Liver (tissue), 9 donors: ENCODE measurements around the gene ZXDC. TPM values are rescaled to one million over a fixed set of nuclear protein-coding genes. Genes with fewer than 3 reads are reported as not detected.
A peak's percentile ranks its signal among the peaks of the same experiment; 100 is the strongest.

ENCODE experiments used
- DNase-seq: peaks from one replicate; pipeline ENCODE4 v3.0.0-alpha.2; 2017; ENCODE audit warnings: low spot score
- H3K27ac ChIP-seq, 2 donors: one replicate each; pipeline ENCODE4 v1.7.0; 2013; ENCODE audit warnings: inconsistent platforms in 2 of 2, low read length in 2 of 2, control low read depth in 1 of 2, low read depth in 1 of 2, mild to moderate bottlenecking in 1 of 2
- H3K27me3 ChIP-seq, 4 donors: one replicate each; pipeline versions ENCODE4 v1.6.1 to v1.7.0; 2013; ENCODE audit warnings: low read length in 3 of 4, inconsistent platforms in 1 of 4, mild to moderate bottlenecking in 1 of 4, moderate library complexity in 1 of 4; ENCODE audit not compliant: control insufficient read depth in 4 of 4, insufficient read depth in 4 of 4
- H3K36me3 ChIP-seq, 4 donors: one replicate each; pipeline versions ENCODE4 v1.6.1 to v1.7.0; 2013; ENCODE audit warnings: low read length in 3 of 4, mild to moderate bottlenecking in 3 of 4, low read depth in 1 of 4, moderate library complexity in 1 of 4; ENCODE audit not compliant: control insufficient read depth in 4 of 4, insufficient read depth in 3 of 4
- H3K4me1 ChIP-seq, 4 donors: one replicate each; pipeline versions ENCODE4 v1.6.1 to v1.7.0; 2013; ENCODE audit warnings: low read length in 3 of 4, mild to moderate bottlenecking in 3 of 4, moderate library complexity in 1 of 4; ENCODE audit not compliant: control insufficient read depth in 4 of 4, insufficient read depth in 4 of 4
- H3K4me3 ChIP-seq, 3 donors: one replicate each; pipeline versions ENCODE4 v1.6.1 to v1.7.0; 2013; ENCODE audit warnings: low read length in 3 of 3, control low read depth in 1 of 3, low read depth in 1 of 3, mild to moderate bottlenecking in 1 of 3
- H3K9ac ChIP-seq, 2 donors: one replicate each; pipeline ENCODE4 v1.7.0; 2013; ENCODE audit warnings: low read length in 2 of 2, mild to moderate bottlenecking in 2 of 2, moderate library complexity in 2 of 2, control low read depth in 1 of 2, low read depth in 1 of 2
- H3K9me3 ChIP-seq, 4 donors: one replicate each; pipeline versions ENCODE4 v1.6.1 to v1.7.0; 2013; ENCODE audit warnings: low read length in 3 of 4; ENCODE audit not compliant: control insufficient read depth in 4 of 4
- CTCF ChIP-seq: fragments of 150-350 bp; IDR thresholded peaks from 2 replicates; pipeline ENCODE4 v1.5.1; 2017; ENCODE audit warnings: improper control_type of control experiment, low read depth, low read length; ENCODE audit not compliant: missing input control
- EGR1 ChIP-seq, 2 donors: IDR thresholded peaks; 2 replicates each; pipeline ENCODE4 v1.6.1; 2016 to 2018; ENCODE audit warnings: antibody characterized with exemption in 2 of 2, low read depth in 2 of 2
- FOXA1 ChIP-seq: IDR thresholded peaks from 2 replicates; pipeline ENCODE4 v1.6.1; 2016; ENCODE audit warnings: antibody characterized with exemption
- FOXA2 ChIP-seq: IDR thresholded peaks from 2 replicates; pipeline ENCODE4 v1.6.1; 2016; ENCODE audit warnings: antibody characterized with exemption
- GABPA ChIP-seq, 2 donors: IDR thresholded peaks in 1 of 2; conservative IDR thresholded peaks in 1 of 2; 2 replicates each; pipeline ENCODE4 v1.6.1; 2016; ENCODE audit warnings: antibody characterized with exemption in 2 of 2, mild to moderate bottlenecking in 1 of 2, moderate library complexity in 1 of 2
- HNF4A ChIP-seq, 2 donors: conservative IDR thresholded peaks; 2 replicates each; pipeline ENCODE4 v1.6.1; 2016; ENCODE audit warnings: antibody characterized with exemption in 2 of 2, mild to moderate bottlenecking in 2 of 2
- HNF4G ChIP-seq: IDR thresholded peaks from 2 replicates; pipeline ENCODE4 v1.6.1; 2016; ENCODE audit warnings: antibody characterized with exemption
- JUND ChIP-seq, 2 donors: IDR thresholded peaks; 2 replicates each; pipeline ENCODE4 v1.6.1; 2016; ENCODE audit warnings: antibody characterized with exemption in 2 of 2
- MAX ChIP-seq: IDR thresholded peaks from 2 replicates; pipeline ENCODE4 v1.6.1; 2016; ENCODE audit warnings: antibody characterized with exemption
- NR2F2 ChIP-seq: IDR thresholded peaks from 2 replicates; pipeline ENCODE4 v1.6.1; 2016; ENCODE audit warnings: antibody characterized with exemption
- RAD21 ChIP-seq, 2 donors: IDR thresholded peaks; 2 replicates each; pipeline ENCODE4 v1.6.1; 2016; ENCODE audit warnings: antibody characterized with exemption in 2 of 2, mild to moderate bottlenecking in 2 of 2
- RXRA ChIP-seq, 2 donors: IDR thresholded peaks; 2 replicates each; pipeline ENCODE4 v1.6.1; 2017 to 2018; ENCODE audit warnings: antibody characterized with exemption in 2 of 2, mild to moderate bottlenecking in 1 of 2
- SP1 ChIP-seq: IDR thresholded peaks from 2 replicates; pipeline ENCODE4 v1.6.1; 2018; ENCODE audit warnings: antibody characterized with exemption, mild to moderate bottlenecking
- TAF1 ChIP-seq: conservative IDR thresholded peaks from 2 replicates; pipeline ENCODE4 v1.6.1; 2016; ENCODE audit warnings: antibody characterized with exemption, mild to moderate bottlenecking
- YY1 ChIP-seq: IDR thresholded peaks from 2 replicates; pipeline ENCODE4 v1.6.1; 2016; ENCODE audit warnings: antibody characterized with exemption, mild to moderate bottlenecking
- ZBTB33 ChIP-seq: IDR thresholded peaks from 2 replicates; pipeline ENCODE4 v1.6.1; 2016; ENCODE audit warnings: antibody characterized with exemption
- WGBS: extraction: QIAGEN DNeasy Blood & Tissue Kit; methylation state at CpG from one replicate; pipeline ENCODE4 v1.1.7; 2013; 5-methylcytosine and 5-hydroxymethylcytosine counted together
- polyA plus RNA-seq, 2 donors: library from polyadenylated mRNA; stranded (reverse) in 1 of 2; unstranded in 1 of 2; fragments of 200-250 nt in 1 of 2; fragments of >200 nt in 1 of 2; fragmentation: Nextera tagmentation in 1 of 2; extraction: Ambion mirVana in 1 of 2; gene quantifications; one replicate each; pipeline versions ENCODE4 v1.2.1 to v1.2.3, GENCODE V29; 2013 to 2015
- total RNA-seq, 2 donors: library from RNA; depleted of rRNA; stranded (reverse); fragments of >200 nt; gene quantifications; one replicate each; pipeline ENCODE4 v1.2.3, GENCODE V29; 2014
- TF ChIP-seq, protein P1 (sequence below): IDR thresholded peaks from 2 replicates; pipeline ENCODE4 v1.6.1; 2016; ENCODE audit warnings: antibody characterized with exemption
- TF ChIP-seq, protein P2 (sequence below): IDR thresholded peaks from 2 replicates; pipeline ENCODE4 v1.6.1; 2016; ENCODE audit warnings: antibody characterized with exemption, mild to moderate bottlenecking
- donor health status: healthy.
- donor health status: healthy.
- donor health status: healthy.
- donor health status: healthy.
- donor health status: healthy.

The ZXDC gene
- total and polyA plus RNA-seq, 4 donors = 7.0 to 42.3 (median 13.9) TPM

- Histone ChIP-seq H3K27me3 (no peaks in the 10 kb centered on the region), H3K4me3 (no peak overlapping the region), H3K36me3 (peaks cover 6 to 44% (median 24%) of the 10 kb centered on the region in 4 donors), H3K9me3 (no peaks in the 10 kb centered on the region), H3K4me1 (peaks cover 3 to 14% (median 9%) of the 10 kb centered on the region in 4 donors), H3K9ac (no peak overlapping the region), H3K27ac (no peak overlapping the region)
- no peak for DNase-seq
- TF ChIP-seq FOXA1 (no peak), ZBTB33 (no peak)
- 95% methylated on average over 20 of the region's 20 CpGs for WGBS
Measured at GRCh38 chr3:126441256-126441880, 34.3 kb downstream of the ZXDC start.

- TF ChIP-seq TAF1 (no peak), GABPA (IDR thresholded peaks at IDR 0.05 in 1 of 2, conservative IDR thresholded peaks at IDR 0.05 in 1 of 2) (no peak), JUND (IDR thresholded peaks at IDR 0.05) (no peak), CTCF (no peak), RAD21 (IDR thresholded peaks at IDR 0.05) (no peak), FOXA2 (no peak), RXRA (IDR thresholded peaks at IDR 0.05) (no peak), MAX (no peak), YY1 (no peak), EGR1 (IDR thresholded peaks at IDR 0.05; ENCODE audit: low read depth in 2 of 2) (no peak), HNF4A (conservative IDR thresholded peaks at IDR 0.05) (no peak), NR2F2 (no peak), ZBTB33 (no peak), SP1 (no peak), FOXA1 (no peak), HNF4G (no peak)
- TF ChIP-seq, protein P1, sequence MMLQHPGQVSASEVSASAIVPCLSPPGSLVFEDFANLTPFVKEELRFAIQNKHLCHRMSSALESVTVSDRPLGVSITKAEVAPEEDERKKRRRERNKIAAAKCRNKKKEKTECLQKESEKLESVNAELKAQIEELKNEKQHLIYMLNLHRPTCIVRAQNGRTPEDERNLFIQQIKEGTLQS = no peak
- TF ChIP-seq, protein P2, sequence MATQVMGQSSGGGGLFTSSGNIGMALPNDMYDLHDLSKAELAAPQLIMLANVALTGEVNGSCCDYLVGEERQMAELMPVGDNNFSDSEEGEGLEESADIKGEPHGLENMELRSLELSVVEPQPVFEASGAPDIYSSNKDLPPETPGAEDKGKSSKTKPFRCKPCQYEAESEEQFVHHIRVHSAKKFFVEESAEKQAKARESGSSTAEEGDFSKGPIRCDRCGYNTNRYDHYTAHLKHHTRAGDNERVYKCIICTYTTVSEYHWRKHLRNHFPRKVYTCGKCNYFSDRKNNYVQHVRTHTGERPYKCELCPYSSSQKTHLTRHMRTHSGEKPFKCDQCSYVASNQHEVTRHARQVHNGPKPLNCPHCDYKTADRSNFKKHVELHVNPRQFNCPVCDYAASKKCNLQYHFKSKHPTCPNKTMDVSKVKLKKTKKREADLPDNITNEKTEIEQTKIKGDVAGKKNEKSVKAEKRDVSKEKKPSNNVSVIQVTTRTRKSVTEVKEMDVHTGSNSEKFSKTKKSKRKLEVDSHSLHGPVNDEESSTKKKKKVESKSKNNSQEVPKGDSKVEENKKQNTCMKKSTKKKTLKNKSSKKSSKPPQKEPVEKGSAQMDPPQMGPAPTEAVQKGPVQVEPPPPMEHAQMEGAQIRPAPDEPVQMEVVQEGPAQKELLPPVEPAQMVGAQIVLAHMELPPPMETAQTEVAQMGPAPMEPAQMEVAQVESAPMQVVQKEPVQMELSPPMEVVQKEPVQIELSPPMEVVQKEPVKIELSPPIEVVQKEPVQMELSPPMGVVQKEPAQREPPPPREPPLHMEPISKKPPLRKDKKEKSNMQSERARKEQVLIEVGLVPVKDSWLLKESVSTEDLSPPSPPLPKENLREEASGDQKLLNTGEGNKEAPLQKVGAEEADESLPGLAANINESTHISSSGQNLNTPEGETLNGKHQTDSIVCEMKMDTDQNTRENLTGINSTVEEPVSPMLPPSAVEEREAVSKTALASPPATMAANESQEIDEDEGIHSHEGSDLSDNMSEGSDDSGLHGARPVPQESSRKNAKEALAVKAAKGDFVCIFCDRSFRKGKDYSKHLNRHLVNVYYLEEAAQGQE = no peak
- H3K4me1 ChIP-seq = peaks cover 0 to 7% (median 4%) of the 10 kb centered on the region in 4 donors
- no peak overlapping the region for H3K9ac ChIP-seq
- H3K36me3 ChIP-seq = peaks cover 6 to 48% (median 25%) of the 10 kb centered on the region in 4 donors
- H3K27me3 ChIP-seq = no peaks in the 10 kb centered on the region
- no peaks in the 10 kb centered on the region for H3K9me3 ChIP-seq
- DNase-seq = peak; percentile 28
- WGBS = 89% methylated on average over 9 of the region's 9 CpGs
- no peak overlapping the region for H3K27ac ChIP-seq
- H3K4me3 ChIP-seq = no peak overlapping the region
Measured at GRCh38 chr3:126440709-126440995, 35.0 kb downstream of the ZXDC start.
